Stromal cell of bone marrow (primary cell): ENCODE data around the gene SPEM3.
"Not testable (repeated sequence)": the region's sequence is repeated elsewhere in the genome, so short reads cannot be mapped to it uniquely, and the experiment has no call there.

Experiments used
- DNase-seq: peaks from one replicate; pipeline ENCODE4 v3.0.0-alpha.2; 2012; ENCODE audit warnings: low read depth

Gene SPEM3

GRCh38 chr17:7442142-7442541 lies 13.5 kb downstream of the SPEM3 start:
- DNase-seq, result no peak

GRCh38 chr17:7443499-7444485 lies 15.1 kb downstream of the SPEM3 start:
- DNase-seq, result no peak

GRCh38 chr17:7444682-7445618 lies 16.3 kb downstream of the SPEM3 start, which contains the start of gene CHRNB1:
Gene CHRNB1 (plus strand): TSS chr17:7445061. CDS start chr17:7445128, 67 bp downstream.
- DNase-seq, result no peak

GRCh38 chr17:7445619-7445968 lies 16.9 kb downstream of the SPEM3 start:
- no peak for DNase-seq

- DNase-seq, result no peak
Observed at GRCh38 chr17:7448461-7448860, 19.8 kb downstream of the SPEM3 start.

- DNase-seq, result no peak
Observed at GRCh38 chr17:7459961-7460545, 31.4 kb downstream of the SPEM3 start.

GRCh38 chr17:7460850-7461660 lies 32.4 kb downstream of the SPEM3 start:
- DNase-seq, result no peak

GRCh38 chr17:7462474-7463371 lies 34.1 kb downstream of the SPEM3 start:
- DNase-seq, result no peak

- no peak for DNase-seq
Observed at GRCh38 chr17:7463372-7463846, 34.8 kb downstream of the SPEM3 start.

- DNase-seq, result no peak
Observed at GRCh38 chr17:7464081-7464480, 35.4 kb downstream of the SPEM3 start.

- no peak for DNase-seq
Observed at GRCh38 chr17:7465597-7466275, 37.1 kb downstream of the SPEM3 start.

- no peak for DNase-seq
Observed at GRCh38 chr17:7466318-7466638, 37.6 kb downstream of the SPEM3 start.

- DNase-seq, result peak; percentile 58
Observed at GRCh38 chr17:7466639-7467341, 38.1 kb downstream of the SPEM3 start.

- no peak for DNase-seq
Observed at GRCh38 chr17:7467498-7467897, 38.8 kb downstream of the SPEM3 start.

- no peak for DNase-seq
Observed at GRCh38 chr17:7468290-7468689, 39.6 kb downstream of the SPEM3 start.

GRCh38 chr17:7468804-7469389 lies 40.2 kb downstream of the SPEM3 start:
- DNase-seq, result no peak

GRCh38 chr17:7469843-7470242 lies 41.2 kb downstream of the SPEM3 start:
- not testable (repeated sequence) for DNase-seq

- not testable (repeated sequence) for DNase-seq
Observed at GRCh38 chr17:7470457-7470973, 41.9 kb downstream of the SPEM3 start.
